ENCODE results near the gene COL4A1. TPM values are rescaled to one million over a fixed set of nuclear protein-coding genes. Genes with fewer than 3 reads are reported as not detected.

Gene COL4A1
- total RNA-seq, 1 donor from 2014 or later, result not detected

DNA sequence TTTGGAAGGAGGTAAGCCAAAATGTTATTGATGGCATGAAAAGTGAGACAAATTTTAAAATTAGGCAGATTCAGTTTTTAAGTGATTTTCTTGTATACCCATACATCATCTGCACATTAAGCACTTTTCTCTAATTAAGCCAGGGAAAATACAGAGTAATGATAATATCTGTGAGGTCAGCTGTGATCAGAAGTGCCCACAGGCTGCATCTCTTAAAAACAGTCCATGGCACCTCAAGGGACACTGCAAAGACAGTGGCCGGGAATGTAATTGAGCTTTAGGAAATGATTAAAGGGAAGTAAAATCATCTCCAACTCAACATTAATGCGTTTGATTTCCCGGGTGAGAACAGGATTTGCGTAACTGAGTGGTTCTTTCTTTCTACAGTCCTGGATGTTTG is 2.0 kb downstream of the COL4A1 start:
- no peak for DNase-seq
- no peak overlapping the region for H3K27ac Mint-ChIP-seq
- intact Hi-C loops (cut with micrococcal nuclease), result loop anchor here (5.0 to 10.0 kb wide), 2 partner anchors 107 to 810 kb away; partner anchors contain the start of gene ARHGEF7
- H3K4me1 Mint-ChIP-seq, result peaks cover 5% of the 10 kb centered on the region
- peaks cover 2% of the 10 kb centered on the region for H3K36me3 Mint-ChIP-seq (ENCODE audit: low read depth)
- H3K4me3 Mint-ChIP-seq, result no peak overlapping the region
- no peaks in the 10 kb centered on the region for H3K9me3 Mint-ChIP-seq
- peaks cover 76% of the 10 kb centered on the region for H3K27me3 Mint-ChIP-seq

DNA sequence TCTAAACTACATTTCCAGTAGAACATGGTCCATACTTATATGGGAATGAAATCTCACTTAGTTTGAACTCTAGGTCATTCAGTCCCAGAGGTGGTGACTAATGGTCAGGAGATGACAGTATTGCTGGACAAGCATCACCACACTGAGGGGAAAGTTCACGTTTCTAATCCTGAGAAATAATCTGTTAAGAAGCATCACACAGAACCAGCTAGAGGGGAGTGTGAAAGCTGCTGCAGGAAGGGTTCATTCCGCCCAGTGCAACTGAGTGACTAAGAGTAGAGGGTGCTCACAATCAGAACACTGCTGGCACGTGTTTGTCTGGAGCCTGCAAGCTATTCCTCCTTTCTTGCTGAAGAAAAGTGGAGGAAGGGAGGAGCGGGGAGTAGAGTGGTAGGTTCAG is 2.7 kb downstream of the COL4A1 start:
- H3K4me3 Mint-ChIP-seq, result no peak overlapping the region
- H3K4me1 Mint-ChIP-seq, result peaks cover 5% of the 10 kb centered on the region
- intact Hi-C loops (cut with micrococcal nuclease), result loop anchor here (10.0 kb wide), 1 partner anchor 811 kb away; the partner anchor contains the start of gene ARHGEF7
- no peak overlapping the region for H3K27ac Mint-ChIP-seq
- H3K36me3 Mint-ChIP-seq (ENCODE audit: low read depth), result peaks cover 2% of the 10 kb centered on the region
- H3K27me3 Mint-ChIP-seq, result peaks cover 73% of the 10 kb centered on the region
- DNase-seq, result no peak
- no peaks in the 10 kb centered on the region for H3K9me3 Mint-ChIP-seq

DNA sequence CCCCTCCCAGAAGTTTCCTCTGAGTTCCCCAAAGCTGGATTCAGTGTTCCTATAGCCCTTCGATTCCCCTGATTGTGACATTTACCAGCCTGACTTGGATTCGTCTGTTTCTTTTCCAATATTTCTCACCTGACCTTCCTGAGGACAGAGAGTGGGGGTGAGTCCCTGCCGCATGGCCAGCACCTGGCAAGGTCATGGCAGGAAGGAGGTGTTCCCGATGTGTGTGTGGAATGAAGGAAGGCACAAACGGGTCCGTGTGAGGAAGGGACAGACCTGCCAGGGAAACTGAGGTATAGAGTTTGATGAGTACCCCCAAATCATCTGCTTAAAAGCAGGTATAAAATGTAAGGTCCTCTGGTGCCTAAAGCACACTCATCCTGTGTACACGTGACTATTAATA is 3.3 kb downstream of the COL4A1 start:
- Mint-ChIP-seq H3K4me3 (no peak overlapping the region), H3K9me3 (no peaks in the 10 kb centered on the region), H3K36me3 (ENCODE audit: low read depth) (peaks cover 2% of the 10 kb centered on the region), H3K4me1 (peaks cover 7% of the 10 kb centered on the region), H3K27ac (no peak overlapping the region), H3K27me3 (peaks cover 72% of the 10 kb centered on the region)
- no peak for DNase-seq
- intact Hi-C loops (cut with micrococcal nuclease), result loop anchor here (10.0 kb wide), 1 partner anchor 811 kb away; the partner anchor contains the start of gene ARHGEF7

DNA sequence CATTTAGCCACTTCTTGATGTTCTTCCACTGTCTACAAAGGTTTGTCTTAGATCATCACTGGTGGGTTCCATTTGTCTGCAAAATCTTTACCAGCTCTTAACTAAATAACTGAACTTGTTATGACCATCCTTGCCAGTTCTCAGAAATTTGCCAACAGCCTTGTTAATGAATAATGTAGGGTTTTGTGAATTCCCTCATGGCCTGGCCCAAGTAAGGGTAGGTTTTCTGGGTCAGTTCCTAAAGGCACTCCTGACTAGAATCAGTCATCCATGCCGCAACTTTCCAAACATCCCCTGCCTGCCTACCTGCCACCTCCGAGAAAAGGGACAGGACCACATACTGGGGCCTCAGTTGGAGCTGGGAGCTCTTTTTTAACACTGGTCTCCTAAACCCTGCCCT is 4.0 kb downstream of the COL4A1 start:
- no peak overlapping the region for H3K27ac Mint-ChIP-seq
- intact Hi-C loops (cut with micrococcal nuclease), result loop anchor here (10.0 kb wide), 1 partner anchor 812 kb away; the partner anchor contains the start of gene ARHGEF7
- peaks cover 71% of the 10 kb centered on the region for H3K27me3 Mint-ChIP-seq
- no peak for DNase-seq
- H3K4me3 Mint-ChIP-seq, result no peak overlapping the region
- no peaks in the 10 kb centered on the region for H3K9me3 Mint-ChIP-seq
- H3K36me3 Mint-ChIP-seq (ENCODE audit: low read depth), result no peaks in the 10 kb centered on the region
- peaks cover 5% of the 10 kb centered on the region for H3K4me1 Mint-ChIP-seq

DNA sequence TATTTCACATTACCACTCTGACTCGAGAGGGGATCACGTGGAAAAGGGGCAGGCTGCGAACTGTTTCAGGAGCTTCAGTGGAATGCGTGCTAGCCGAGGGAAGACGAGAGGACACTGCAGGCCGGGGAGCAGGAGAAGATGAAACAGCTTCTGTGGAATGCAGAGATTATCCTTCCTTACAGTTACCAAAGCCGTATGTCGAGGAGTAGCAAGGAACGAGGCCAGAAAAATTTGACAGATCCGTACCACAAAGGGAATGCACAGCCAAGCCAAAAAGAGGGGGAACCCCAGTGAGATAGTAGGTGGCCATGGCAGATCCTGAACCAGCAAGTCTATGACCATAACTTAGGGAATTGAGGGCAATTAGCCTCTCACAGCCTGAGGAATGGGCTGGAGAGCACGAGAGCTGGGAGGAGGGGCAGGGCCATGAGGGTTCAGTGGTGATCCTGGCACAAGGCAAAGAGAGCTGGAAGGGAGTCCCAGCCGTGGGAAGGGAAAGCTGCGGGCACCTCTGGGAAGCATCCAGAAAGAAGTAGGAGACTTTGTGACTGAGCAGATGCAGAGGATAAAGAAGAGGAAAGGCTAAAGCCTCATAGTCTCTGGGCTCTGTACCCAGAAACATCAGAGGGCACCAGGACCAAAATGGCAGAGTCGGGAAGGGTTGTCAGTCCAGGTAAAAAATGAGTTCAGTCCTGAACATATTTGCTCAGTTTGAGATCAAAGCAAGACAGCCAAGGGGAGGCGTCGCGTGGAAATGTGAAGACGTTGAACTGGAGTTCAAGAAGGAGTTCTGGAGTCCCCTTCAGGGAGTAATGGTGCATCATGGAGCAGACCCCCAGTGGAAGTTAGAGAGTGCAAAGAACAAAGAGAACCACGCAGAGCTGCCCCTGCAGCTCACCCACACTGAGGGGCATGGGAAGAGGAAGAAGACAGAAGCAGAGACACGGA is 5.1 kb downstream of the COL4A1 start:
- H3K9me3 Mint-ChIP-seq, result no peaks in the 10 kb centered on the region
- H3K4me3 Mint-ChIP-seq, result no peak overlapping the region
- no peak overlapping the region for H3K27ac Mint-ChIP-seq
- intact Hi-C loops (cut with micrococcal nuclease), result loop anchor here (10.0 kb wide), 1 partner anchor 813 kb away; the partner anchor contains the start of gene ARHGEF7
- DNase-seq, result no peak
- H3K36me3 Mint-ChIP-seq (ENCODE audit: low read depth), result no peaks in the 10 kb centered on the region
- peaks cover 72% of the 10 kb centered on the region for H3K27me3 Mint-ChIP-seq
- H3K4me1 Mint-ChIP-seq, result peaks cover 3% of the 10 kb centered on the region

DNA sequence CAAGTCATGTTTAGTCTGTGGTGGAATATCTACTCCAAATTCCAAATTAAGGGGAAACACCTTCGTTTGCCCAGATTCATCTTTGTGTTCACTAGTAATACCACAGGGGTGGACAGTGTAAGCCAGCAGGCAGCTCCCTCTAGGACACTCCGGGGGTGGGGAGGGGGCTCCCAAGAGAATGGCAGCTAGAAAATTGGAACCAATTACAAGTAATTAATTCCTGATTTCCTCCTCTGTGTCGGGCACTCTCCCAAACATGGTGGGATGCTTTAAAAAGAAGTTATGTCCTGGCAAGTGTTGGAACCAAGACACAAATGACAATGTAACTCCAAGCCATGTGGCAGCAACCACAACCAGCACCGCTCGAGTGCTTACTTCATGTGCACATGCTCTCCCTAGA is 5.9 kb downstream of the COL4A1 start:
- no peak for DNase-seq
- Mint-ChIP-seq H3K4me3 (no peak overlapping the region), H3K27me3 (peaks cover 73% of the 10 kb centered on the region), H3K36me3 (ENCODE audit: low read depth) (no peaks in the 10 kb centered on the region), H3K4me1 (peaks cover 3% of the 10 kb centered on the region), H3K27ac (no peak overlapping the region), H3K9me3 (no peaks in the 10 kb centered on the region)
- intact Hi-C loops (cut with micrococcal nuclease), result loop anchor here (10.0 kb wide), 1 partner anchor 814 kb away; the partner anchor contains the start of gene ARHGEF7

DNA sequence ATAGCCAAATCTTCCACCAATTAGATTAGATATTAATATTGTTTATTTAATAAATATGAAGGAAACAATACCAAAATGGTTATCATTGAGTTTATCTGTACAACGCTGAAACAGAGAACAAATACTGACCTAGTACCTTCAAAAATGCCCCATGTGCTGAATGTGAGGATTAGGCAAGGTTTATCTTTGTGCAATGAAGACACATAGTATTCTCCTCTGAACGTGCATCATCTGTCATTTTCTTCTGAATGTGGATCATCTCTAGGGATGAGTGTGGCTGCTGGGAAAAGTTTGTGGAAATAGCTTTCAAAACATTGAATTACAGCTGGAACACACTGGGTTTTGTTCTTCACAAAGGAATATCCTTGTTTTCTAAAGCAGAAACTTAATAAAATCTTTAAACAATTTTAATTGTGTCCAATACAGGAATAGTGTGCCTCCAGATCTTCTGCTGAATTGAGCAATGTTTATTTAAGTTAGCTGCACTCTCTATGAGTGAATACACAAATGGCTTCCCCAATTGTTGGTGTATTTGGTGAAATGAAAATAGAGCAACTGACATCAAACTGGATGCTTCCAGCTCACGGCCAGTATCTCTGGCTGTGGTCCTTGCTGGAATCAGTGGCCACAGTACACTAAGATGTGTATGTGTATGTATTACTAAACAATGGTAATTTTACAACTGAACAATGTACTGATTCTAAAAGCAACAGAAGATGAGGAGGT is 6.7 kb downstream of the COL4A1 start:
- peaks cover 69% of the 10 kb centered on the region for H3K27me3 Mint-ChIP-seq
- intact Hi-C loops (cut with micrococcal nuclease), result loop anchor here (10.0 kb wide), 1 partner anchor 815 kb away; the partner anchor contains the start of gene ARHGEF7
- H3K4me1 Mint-ChIP-seq, result peaks cover 3% of the 10 kb centered on the region

DNA sequence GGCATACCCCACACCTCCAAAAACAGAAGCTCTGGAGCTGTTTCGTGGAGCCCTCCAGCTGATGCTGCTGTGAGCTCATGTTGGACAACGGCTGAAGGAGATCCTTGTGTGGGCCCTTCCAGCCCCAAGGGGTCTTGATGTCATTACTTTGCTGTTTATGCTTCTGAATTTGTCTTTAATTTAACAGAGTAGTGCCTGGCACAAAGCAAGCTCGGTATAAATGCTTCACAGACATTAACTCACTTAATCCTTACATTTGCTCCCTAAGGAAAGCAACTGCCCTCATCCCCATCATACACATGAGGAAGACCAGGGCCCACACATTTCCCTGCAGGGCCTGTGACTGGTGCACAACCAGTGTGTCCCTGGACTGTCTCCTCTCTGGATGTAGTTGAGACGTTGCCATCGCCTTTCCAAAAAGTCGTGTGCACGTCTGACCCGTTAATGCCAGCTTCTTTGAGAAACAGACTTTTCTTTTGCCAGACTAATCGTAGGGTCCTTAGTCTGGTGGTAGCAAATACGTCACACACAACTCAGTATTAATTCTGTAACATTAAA is 7.6 kb downstream of the COL4A1 start:
- no peak overlapping the region for H3K27ac Mint-ChIP-seq

More for the DNA sequence above, 6.7 kb downstream of the COL4A1 start:
- Mint-ChIP-seq H3K27ac (no peak overlapping the region), H3K4me3 (no peak overlapping the region), H3K9me3 (no peaks in the 10 kb centered on the region), H3K36me3 (ENCODE audit: low read depth) (no peaks in the 10 kb centered on the region)
- DNase-seq, result no peak

DNA sequence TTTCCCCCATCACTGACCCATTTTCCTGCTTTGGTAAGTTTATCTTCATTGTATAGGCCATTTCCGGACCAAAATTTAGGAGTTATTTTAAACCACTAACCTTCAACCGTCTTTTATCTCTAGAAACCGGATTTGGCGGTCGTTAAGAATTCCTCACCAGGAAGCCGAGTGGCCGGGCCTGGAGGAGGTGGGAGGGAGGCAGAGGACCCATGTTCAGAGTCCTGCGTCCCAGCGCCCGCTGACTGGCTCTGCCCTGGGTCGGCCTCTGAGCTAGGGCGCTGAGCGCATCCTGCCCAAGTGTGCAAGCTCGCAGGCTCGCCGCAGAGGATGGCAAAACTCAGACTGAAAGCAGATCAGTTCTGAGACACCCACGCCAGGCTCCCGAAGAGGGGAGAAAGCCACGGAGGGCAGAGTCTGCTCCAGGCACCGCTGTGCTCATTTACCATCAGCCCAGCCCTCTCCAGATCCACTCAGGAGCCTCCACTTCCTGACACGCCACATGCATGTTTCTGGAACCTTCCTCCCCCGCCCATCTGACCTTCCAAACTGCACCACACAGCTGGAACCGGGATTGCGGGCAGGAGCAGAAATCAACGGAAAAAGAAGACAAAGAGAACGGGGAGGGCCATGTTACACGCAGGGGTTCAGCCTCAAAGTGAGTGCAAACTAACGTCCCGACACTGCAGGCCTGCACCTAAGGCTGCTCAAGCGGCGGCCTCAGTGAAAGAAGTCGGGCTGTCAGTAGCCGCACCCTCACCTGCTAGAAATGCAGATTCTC is 8.3 kb downstream of the COL4A1 start:
- DNase-seq, result peak; percentile 67
- H3K9me3 Mint-ChIP-seq, result no peaks in the 10 kb centered on the region
- peaks cover 3% of the 10 kb centered on the region for H3K4me1 Mint-ChIP-seq
- intact Hi-C loops (cut with micrococcal nuclease), result no loop called here
- H3K27ac Mint-ChIP-seq, result no peak overlapping the region
- peak overlapping the region; percentile 26 for H3K4me3 Mint-ChIP-seq
- peaks cover 59% of the 10 kb centered on the region for H3K27me3 Mint-ChIP-seq
- H3K36me3 Mint-ChIP-seq (ENCODE audit: low read depth), result no peaks in the 10 kb centered on the region

More for the DNA sequence above, 7.6 kb downstream of the COL4A1 start:
- no peaks in the 10 kb centered on the region for H3K36me3 Mint-ChIP-seq (ENCODE audit: low read depth)
- no peak overlapping the region for H3K4me3 Mint-ChIP-seq
- no peaks in the 10 kb centered on the region for H3K9me3 Mint-ChIP-seq
- H3K4me1 Mint-ChIP-seq, result peaks cover 3% of the 10 kb centered on the region
- peaks cover 61% of the 10 kb centered on the region for H3K27me3 Mint-ChIP-seq
- DNase-seq, result no peak
- intact Hi-C loops (cut with micrococcal nuclease), result no loop called here

DNA sequence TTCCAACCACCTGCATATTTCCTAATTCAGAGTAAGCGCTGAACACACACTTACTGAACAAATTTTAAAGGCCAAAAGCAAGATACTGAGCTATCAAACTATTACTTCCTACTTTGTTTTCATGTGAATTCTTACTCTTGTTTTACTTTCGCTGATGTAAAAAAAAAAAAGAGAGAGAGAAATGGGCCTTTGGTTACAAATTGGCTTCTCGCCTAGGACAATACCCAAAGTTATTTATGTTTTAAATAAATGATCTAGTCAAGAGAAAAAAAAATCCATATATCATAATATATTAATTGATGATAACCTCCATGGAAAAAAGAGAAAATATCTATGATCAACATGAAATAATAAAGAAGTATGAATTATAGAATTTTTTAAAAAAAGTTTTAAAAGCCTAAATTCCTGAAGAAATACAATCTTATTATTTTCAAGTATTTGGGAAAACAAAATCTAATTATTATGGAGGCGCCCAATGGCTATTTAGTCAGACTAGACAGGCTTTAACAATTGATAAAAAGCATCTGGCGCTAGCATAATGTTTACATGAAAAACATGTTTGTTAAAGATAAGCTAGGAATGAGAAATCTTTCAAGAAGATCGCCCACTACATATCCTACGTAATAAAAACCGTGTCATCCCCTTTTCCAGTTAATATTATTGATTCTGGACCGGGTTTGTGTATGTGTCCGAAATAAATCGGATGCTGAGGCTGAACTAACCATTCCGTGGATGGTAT is 9.0 kb downstream of the COL4A1 start:
- no peaks in the 10 kb centered on the region for H3K9me3 Mint-ChIP-seq
- intact Hi-C loops (cut with micrococcal nuclease), result no loop called here
- no peaks in the 10 kb centered on the region for H3K36me3 Mint-ChIP-seq (ENCODE audit: low read depth)
- no peak overlapping the region for H3K27ac Mint-ChIP-seq
- H3K4me3 Mint-ChIP-seq, result no peak overlapping the region
- peaks cover 3% of the 10 kb centered on the region for H3K4me1 Mint-ChIP-seq
- no peak for DNase-seq
- peaks cover 52% of the 10 kb centered on the region for H3K27me3 Mint-ChIP-seq

DNA sequence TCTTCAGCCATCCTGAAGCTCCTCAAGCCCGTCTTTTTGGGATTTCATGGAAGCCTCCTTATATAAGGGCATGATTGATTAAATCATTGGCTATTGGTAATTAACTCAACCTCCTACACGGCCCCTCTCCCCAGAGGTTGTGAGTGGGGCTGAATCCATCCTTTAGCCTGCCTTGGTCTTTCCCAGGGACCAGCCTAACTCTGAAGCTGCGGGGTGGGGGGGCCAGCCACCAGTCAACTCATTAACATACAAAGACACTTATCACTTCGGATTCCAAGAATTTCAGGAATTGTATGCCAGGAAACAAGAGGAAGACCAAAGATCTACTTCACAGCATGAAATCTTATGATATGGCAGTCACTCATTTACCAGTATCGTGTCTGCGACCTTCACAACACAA is 9.9 kb downstream of the COL4A1 start:
- Mint-ChIP-seq H3K27ac (no peak overlapping the region), H3K27me3 (peaks cover 45% of the 10 kb centered on the region)

DNA sequence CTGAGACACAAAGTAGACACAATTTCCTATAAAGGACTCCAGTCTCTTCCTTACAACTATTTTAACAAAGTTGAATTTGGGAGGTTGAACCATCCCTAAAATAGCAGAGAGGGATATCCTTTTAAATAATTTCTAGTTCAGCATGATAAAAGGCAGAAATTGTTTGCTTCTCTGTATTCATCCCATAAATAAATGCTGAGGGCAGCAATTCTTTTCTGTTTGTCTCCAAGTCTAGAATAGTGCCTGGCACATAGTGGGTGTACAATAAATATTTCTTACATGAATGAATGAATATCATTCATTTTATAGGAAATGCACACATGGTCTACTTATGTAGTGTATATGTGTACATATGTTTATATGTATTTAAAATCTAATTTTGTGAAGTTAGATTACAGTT is 12.3 kb downstream of the COL4A1 start:
- no peak overlapping the region for H3K4me3 Mint-ChIP-seq
- H3K27ac Mint-ChIP-seq, result no peak overlapping the region
- DNase-seq, result no peak
- H3K9me3 Mint-ChIP-seq, result no peaks in the 10 kb centered on the region
- peaks cover 3% of the 10 kb centered on the region for H3K4me1 Mint-ChIP-seq
- intact Hi-C loops (cut with micrococcal nuclease), result no loop called here
- no peaks in the 10 kb centered on the region for H3K36me3 Mint-ChIP-seq (ENCODE audit: low read depth)
- peaks cover 34% of the 10 kb centered on the region for H3K27me3 Mint-ChIP-seq

More for the DNA sequence above, 9.9 kb downstream of the COL4A1 start:
- no peak for DNase-seq
- Mint-ChIP-seq H3K9me3 (no peaks in the 10 kb centered on the region), H3K4me3 (no peak overlapping the region), H3K36me3 (ENCODE audit: low read depth) (no peaks in the 10 kb centered on the region), H3K4me1 (peaks cover 3% of the 10 kb centered on the region)
- intact Hi-C loops (cut with micrococcal nuclease), result no loop called here
